ENCODE results near the gene TMEM200A.
A peak's percentile ranks its signal among the peaks of the same experiment; 100 is the strongest.

Gene TMEM200A

GRCh38 chr6:130394246-130394645 is 28.4 kb downstream of the TMEM200A start:
- DNase-seq (ENCODE audit: low read depth), result no peak
- no peak for TF ChIP-seq CTCF (conservative IDR thresholded peaks at IDR 0.05; ENCODE audit: control insufficient read depth, insufficient read depth, low read depth, low read length)

GRCh38 chr6:130395164-130395563 is 29.3 kb downstream of the TMEM200A start:
- no peak for TF ChIP-seq CTCF (conservative IDR thresholded peaks at IDR 0.05; ENCODE audit: control insufficient read depth, insufficient read depth, low read depth, low read length)
- DNase-seq (ENCODE audit: low read depth), result no peak
- no peak overlapping the region for H3K4me3 ChIP-seq (ENCODE audit: control insufficient read depth, low read depth, low read length)

More at GRCh38 chr6:130394246-130394645, 28.4 kb downstream of the TMEM200A start:
- no peak overlapping the region for H3K4me3 ChIP-seq (ENCODE audit: control insufficient read depth, low read depth, low read length)

GRCh38 chr6:130396722-130397121 is 30.9 kb downstream of the TMEM200A start:
- TF ChIP-seq CTCF (conservative IDR thresholded peaks at IDR 0.05; ENCODE audit: control insufficient read depth, insufficient read depth, low read depth, low read length), result no peak
- peak overlapping the region; percentile 17 for H3K4me3 ChIP-seq (ENCODE audit: control insufficient read depth, low read depth, low read length)
- peak; percentile 34 for DNase-seq (ENCODE audit: low read depth)

GRCh38 chr6:130405549-130405948 is 39.7 kb downstream of the TMEM200A start:
- no peak for DNase-seq (ENCODE audit: low read depth)
- TF ChIP-seq CTCF (conservative IDR thresholded peaks at IDR 0.05; ENCODE audit: control insufficient read depth, insufficient read depth, low read depth, low read length), result no peak
- H3K4me3 ChIP-seq (ENCODE audit: control insufficient read depth, low read depth, low read length), result no peak overlapping the region

GRCh38 chr6:130407032-130407431 is 41.2 kb downstream of the TMEM200A start:
- no peak for TF ChIP-seq CTCF (conservative IDR thresholded peaks at IDR 0.05; ENCODE audit: control insufficient read depth, insufficient read depth, low read depth, low read length)
- DNase-seq (ENCODE audit: low read depth), result peak; percentile 34
- H3K4me3 ChIP-seq (ENCODE audit: control insufficient read depth, low read depth, low read length), result no peak overlapping the region

GRCh38 chr6:130409418-130410100 is 43.7 kb downstream of the TMEM200A start:
- H3K4me3 ChIP-seq (ENCODE audit: control insufficient read depth, low read depth, low read length), result no peak overlapping the region
- peak; percentile 44 for DNase-seq (ENCODE audit: low read depth)
- TF ChIP-seq CTCF (conservative IDR thresholded peaks at IDR 0.05; ENCODE audit: control insufficient read depth, insufficient read depth, low read depth, low read length), result no peak
